Colonic mucosa (tissue), 4 donors: ENCODE results near the gene LHFPL4. TPM values are rescaled to one million over a fixed set of nuclear protein-coding genes. Genes with fewer than 3 reads are reported as not detected.
A peak's percentile ranks its signal among the peaks of the same experiment; 100 is the strongest.

Source experiments
- DNase-seq: peaks from one replicate; pipeline ENCODE4 v3.0.0-alpha.2; 2020
- H3K27ac ChIP-seq: fragments of 200-600 bp; one replicate; pipeline ENCODE4 v1.8.0; 2021
- H3K27me3 ChIP-seq: fragments of 200-600 bp; one replicate; pipeline ENCODE4 v1.8.0; 2021
- H3K36me3 ChIP-seq: fragments of 200-600 bp; one replicate; pipeline ENCODE4 v1.8.0; 2021
- H3K4me1 ChIP-seq: fragments of 200-600 bp; one replicate; pipeline ENCODE4 v1.8.0; 2021; ENCODE audit warnings: mild to moderate bottlenecking
- H3K4me3 ChIP-seq: fragments of 200-600 bp; one replicate; pipeline ENCODE4 v1.8.0; 2021
- H3K9ac ChIP-seq, 2 donors: one replicate each; pipeline ENCODE4 v1.7.0; 2013; ENCODE audit warnings: control low read depth in 2 of 2, low read depth in 2 of 2, low read length in 2 of 2
- H3K9me3 ChIP-seq: fragments of 200-600 bp; one replicate; pipeline ENCODE4 v1.8.0; 2021
- intact Hi-C: fragments of 100-400 bp; cut with DNase I; formaldehyde crosslinking; loops from one replicate; pipeline ENCODE4 v1.14.1; 2022
- total RNA-seq, 2 donors: library from RNA; stranded (reverse); fragmentation: NEBNext Ultra II Directional in 1 of 2; extraction: Animal tissue kit (Norgen Biotek cat#: 25700) in 1 of 2; gene quantifications; one replicate each; pipeline ENCODE4 v1.2.1, GENCODE V29; 2021
- TF ChIP-seq, protein P1 (sequence below): fragments of 200-600 bp; IDR thresholded peaks from one replicate; pipeline ENCODE4 v1.8.0; 2022; ENCODE audit warnings: antibody characterized with exemption, mild to moderate bottlenecking
- donor health status: healthy.
- donor health status: DM: no; HTN: no; CAD: no.
- donor health status: DM: no; HTN: no; CAD: no.

The LHFPL4 gene
- total RNA-seq, 2 donors from 2014 or later: 0.05 to 1.2 TPM

DNA sequence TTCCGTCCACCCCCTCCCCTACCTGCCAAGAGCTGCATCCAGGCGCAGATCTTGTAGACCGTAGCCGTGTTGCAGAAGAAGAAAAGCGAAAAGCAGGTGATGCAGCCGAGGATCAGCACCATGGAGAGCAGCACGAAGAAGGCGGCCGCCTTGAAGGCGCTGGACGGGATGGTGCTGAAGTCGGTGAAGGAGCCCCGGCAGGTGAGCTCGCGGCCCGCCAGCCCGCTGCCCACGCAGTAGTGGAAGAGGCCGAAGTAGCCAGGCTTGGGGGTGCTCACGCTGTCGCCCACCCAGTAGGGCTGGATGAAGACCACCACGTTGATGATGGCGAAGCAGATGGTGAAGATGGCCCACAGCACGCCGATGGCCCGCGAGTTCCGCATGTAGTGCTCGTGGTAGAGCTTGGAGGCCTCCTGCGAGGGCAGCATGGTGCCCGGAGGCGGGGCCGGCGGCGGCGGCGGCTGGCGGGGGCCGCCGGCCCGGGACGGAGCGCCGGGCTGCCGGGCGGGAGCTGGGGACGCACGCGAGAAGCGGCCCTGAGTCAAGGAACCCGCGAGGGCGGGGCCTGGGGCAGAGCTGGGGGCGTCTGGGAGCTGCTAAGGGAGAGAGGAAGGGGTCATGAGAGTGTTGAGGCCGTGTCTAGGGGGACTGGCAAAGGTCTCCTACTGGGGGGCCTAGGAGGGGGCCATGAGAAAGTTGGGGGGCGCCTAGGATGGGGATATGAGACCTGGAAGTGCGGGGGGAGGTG lies 1.2 kb downstream of the LHFPL4 start:
- Histone ChIP-seq H3K9me3 (no peaks in the 10 kb centered on the region), H3K9ac (no peak overlapping the region), H3K27ac (no peak overlapping the region), H3K27me3 (peaks cover 11% of the 10 kb centered on the region), H3K4me3 (no peak overlapping the region), H3K4me1 (no peaks in the 10 kb centered on the region), H3K36me3 (no peaks in the 10 kb centered on the region)
- DNase-seq: peak; percentile 38
- TF ChIP-seq, protein P1, sequence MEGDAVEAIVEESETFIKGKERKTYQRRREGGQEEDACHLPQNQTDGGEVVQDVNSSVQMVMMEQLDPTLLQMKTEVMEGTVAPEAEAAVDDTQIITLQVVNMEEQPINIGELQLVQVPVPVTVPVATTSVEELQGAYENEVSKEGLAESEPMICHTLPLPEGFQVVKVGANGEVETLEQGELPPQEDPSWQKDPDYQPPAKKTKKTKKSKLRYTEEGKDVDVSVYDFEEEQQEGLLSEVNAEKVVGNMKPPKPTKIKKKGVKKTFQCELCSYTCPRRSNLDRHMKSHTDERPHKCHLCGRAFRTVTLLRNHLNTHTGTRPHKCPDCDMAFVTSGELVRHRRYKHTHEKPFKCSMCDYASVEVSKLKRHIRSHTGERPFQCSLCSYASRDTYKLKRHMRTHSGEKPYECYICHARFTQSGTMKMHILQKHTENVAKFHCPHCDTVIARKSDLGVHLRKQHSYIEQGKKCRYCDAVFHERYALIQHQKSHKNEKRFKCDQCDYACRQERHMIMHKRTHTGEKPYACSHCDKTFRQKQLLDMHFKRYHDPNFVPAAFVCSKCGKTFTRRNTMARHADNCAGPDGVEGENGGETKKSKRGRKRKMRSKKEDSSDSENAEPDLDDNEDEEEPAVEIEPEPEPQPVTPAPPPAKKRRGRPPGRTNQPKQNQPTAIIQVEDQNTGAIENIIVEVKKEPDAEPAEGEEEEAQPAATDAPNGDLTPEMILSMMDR: no peak
- intact Hi-C loops: no loop called here

DNA sequence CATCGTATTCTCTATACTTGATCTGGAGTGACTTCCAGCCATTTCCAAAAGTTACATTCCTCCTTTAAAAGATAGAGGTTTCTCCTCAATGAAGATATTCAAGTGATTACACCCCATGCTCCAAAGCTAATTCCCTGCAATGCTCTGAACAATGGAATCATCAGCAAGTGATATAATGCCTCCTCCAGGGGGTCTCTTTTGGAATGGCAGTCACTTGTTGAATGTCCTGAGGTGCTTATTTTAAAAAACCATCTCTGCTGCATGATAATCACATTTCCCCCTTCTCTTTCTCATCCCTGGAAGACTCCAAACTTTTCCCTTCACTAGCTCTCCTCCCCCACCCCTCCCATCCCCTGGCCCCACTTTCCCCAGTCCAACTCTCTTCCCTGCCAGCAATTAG lies 2.6 kb downstream of the LHFPL4 start:
- Histone ChIP-seq H3K4me1 (no peaks in the 10 kb centered on the region), H3K4me3 (no peak overlapping the region), H3K9me3 (no peaks in the 10 kb centered on the region), H3K27ac (no peak overlapping the region), H3K9ac (no peak overlapping the region), H3K36me3 (no peaks in the 10 kb centered on the region), H3K27me3 (peaks cover 11% of the 10 kb centered on the region)
- TF ChIP-seq, protein P1: no peak
- DNase-seq: no peak
- intact Hi-C loops: no loop called here

DNA sequence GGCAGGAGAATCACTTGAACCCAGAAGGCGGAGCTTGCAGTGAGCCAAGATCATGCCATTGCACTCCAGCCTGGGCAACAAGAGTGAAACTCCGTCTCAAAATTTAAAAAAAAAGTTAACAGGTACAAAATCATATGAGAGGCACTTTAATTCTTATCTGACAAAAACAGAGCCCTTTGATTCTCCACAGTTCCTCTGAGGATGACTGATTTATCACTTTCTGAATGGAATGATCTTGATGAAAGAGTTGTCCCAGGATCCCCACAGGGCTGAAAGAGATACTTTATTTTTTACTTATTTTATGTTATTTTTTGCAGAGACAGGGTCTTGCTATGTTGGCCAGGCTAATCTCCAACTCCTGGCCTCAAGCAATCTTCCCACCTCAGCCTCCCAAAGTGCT lies 4.0 kb downstream of the LHFPL4 start:
- Histone ChIP-seq H3K27me3 (peaks cover 11% of the 10 kb centered on the region), H3K4me1 (no peaks in the 10 kb centered on the region)
- TF ChIP-seq, protein P1: no peak

DNA sequence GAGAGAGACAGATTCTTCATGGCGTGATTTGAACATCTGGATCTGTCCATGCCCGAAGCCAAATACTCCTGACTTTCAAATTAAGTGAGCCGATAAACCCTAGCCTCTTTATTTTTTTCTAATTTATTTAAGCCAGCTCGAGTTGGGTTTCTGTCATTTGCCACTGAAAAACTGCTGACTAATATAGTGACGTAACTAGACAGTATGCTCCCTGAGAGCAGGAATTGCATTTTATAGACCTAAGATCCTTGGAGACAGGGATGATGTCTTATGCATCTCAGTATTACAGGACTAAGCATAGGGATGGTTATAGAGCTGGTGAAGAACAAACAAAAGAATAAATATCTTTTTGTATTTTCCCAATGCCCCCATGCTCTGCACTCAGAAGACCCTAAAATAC lies 4.6 kb downstream of the LHFPL4 start:
- Histone ChIP-seq H3K4me1 (no peaks in the 10 kb centered on the region), H3K4me3 (no peak overlapping the region), H3K36me3 (no peaks in the 10 kb centered on the region), H3K9ac (no peak overlapping the region), H3K9me3 (no peaks in the 10 kb centered on the region), H3K27me3 (peaks cover 11% of the 10 kb centered on the region), H3K27ac (no peak overlapping the region)
- TF ChIP-seq, protein P1: no peak
- DNase-seq: no peak
- intact Hi-C loops: no loop called here

More for the DNA sequence above, 4.0 kb downstream of the LHFPL4 start:
- Histone ChIP-seq H3K9ac (no peak overlapping the region), H3K9me3 (no peaks in the 10 kb centered on the region), H3K36me3 (no peaks in the 10 kb centered on the region), H3K4me3 (no peak overlapping the region), H3K27ac (no peak overlapping the region)
- intact Hi-C loops: no loop called here
- DNase-seq: no peak

DNA sequence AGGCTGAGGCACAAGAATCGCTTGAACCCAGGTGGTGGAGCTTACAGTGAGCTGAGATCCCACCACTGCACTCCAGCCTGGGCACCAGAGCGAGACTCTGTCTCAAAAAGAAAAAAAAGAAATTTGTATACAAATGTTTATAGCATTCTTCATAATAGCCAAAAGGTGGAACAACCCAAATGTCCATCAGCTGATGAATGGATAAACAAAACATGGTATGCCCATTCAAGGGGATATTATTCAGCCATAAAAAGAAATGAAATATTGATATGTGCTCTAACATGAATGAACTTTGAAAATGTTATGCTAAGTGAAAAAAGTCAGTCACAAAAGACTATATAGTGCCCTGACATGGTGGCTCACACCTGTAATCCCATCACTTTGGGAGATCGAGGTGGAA lies 11.4 kb downstream of the LHFPL4 start:
- Histone ChIP-seq H3K36me3 (no peaks in the 10 kb centered on the region), H3K4me1 (no peaks in the 10 kb centered on the region), H3K4me3 (no peak overlapping the region), H3K9me3 (no peaks in the 10 kb centered on the region), H3K27me3 (no peaks in the 10 kb centered on the region), H3K27ac (no peak overlapping the region), H3K9ac (no peak overlapping the region)
- intact Hi-C loops: no loop called here
- DNase-seq: no peak
- TF ChIP-seq, protein P1: no peak
